ENCODE results near the gene HTRA3.

HTRA3 gene

DNA sequence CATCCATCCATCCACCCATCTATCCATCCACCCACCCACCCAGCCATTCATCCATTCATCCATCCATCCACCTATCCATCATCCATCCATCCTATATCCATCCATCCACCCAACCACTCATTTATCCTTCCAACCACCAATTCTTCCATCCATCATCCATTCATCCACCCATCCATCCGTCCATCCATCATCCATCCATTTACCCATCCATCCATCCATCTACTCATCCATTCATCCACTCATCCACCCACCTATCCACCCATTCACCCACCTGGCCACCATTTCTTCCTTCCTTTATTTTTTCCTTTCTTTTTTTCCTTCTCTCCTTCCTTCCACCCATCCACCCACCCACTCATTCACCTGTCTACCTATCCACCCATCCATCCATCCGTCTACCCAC lies 25.2 kb downstream of the HTRA3 start:
- H3K27me3 ChIP-seq (ENCODE audit: insufficient read depth, poor library complexity, severe bottlenecking): no peaks in the 10 kb centered on the region
- TF ChIP-seq CTCF (IDR thresholded peaks at IDR 0.05; ENCODE audit: insufficient read depth, low read length): no peak
- no peak for TF ChIP-seq REST (IDR thresholded peaks at IDR 0.05; ENCODE audit: insufficient replicate concordance, low read depth)
- no peak for TF ChIP-seq SPI1 (IDR thresholded peaks at IDR 0.05; ENCODE audit: borderline replicate concordance, low read depth)
- no peak for TF ChIP-seq POLR2AphosphoS5 (IDR thresholded peaks at IDR 0.05; ENCODE audit: low read depth)
- TF ChIP-seq GABPA (IDR thresholded peaks at IDR 0.05; ENCODE audit: low read depth): no peak
- DNase-seq (ENCODE audit: low read depth in 1 of 2, low spot score in 1 of 2): no peak
- no peak overlapping the region for H3K27ac ChIP-seq (replicated peaks)
- no peak overlapping the region for H3K4me3 ChIP-seq (replicated peaks; ENCODE audit: insufficient read depth, low read length)

- H3K4me3 ChIP-seq (replicated peaks; ENCODE audit: insufficient read depth, low read length): no peak overlapping the region
- no peaks in the 10 kb centered on the region for H3K27me3 ChIP-seq (ENCODE audit: insufficient read depth, poor library complexity, severe bottlenecking)
- TF ChIP-seq GABPA (IDR thresholded peaks at IDR 0.05; ENCODE audit: low read depth) (no peak), REST (IDR thresholded peaks at IDR 0.05; ENCODE audit: insufficient replicate concordance, low read depth) (no peak), SPI1 (IDR thresholded peaks at IDR 0.05; ENCODE audit: borderline replicate concordance, low read depth) (no peak), CTCF (IDR thresholded peaks at IDR 0.05; ENCODE audit: insufficient read depth, low read length) (no peak), POLR2AphosphoS5 (IDR thresholded peaks at IDR 0.05; ENCODE audit: low read depth) (no peak)
- H3K27ac ChIP-seq (replicated peaks): no peak overlapping the region
- DNase-seq (ENCODE audit: low read depth in 1 of 2, low spot score in 1 of 2): no peak
Observed at GRCh38 chr4:8295471-8295870, 25.9 kb downstream of the HTRA3 start.

DNA sequence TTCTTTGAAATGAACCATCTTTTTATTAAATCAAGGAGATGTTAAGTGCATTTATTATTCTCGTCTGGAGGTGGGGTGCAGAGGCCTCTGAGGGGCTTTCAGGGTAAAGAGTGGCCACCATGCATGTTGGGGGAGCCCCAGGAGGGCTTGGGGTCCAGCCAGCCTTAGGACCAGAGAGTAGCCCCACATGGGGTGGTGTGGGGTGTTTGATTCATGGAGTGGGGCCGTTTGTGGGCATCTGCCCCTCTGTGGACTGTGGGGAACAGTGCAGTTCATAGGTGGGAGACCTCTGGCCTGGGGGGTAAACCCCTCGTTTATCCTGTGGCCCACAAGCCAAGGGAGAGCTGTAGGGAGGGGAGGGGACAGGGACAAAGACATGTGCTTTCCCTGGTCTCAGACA lies 26.9 kb downstream of the HTRA3 start:
- Histone ChIP-seq H3K27me3 (ENCODE audit: insufficient read depth, poor library complexity, severe bottlenecking) (no peaks in the 10 kb centered on the region), H3K27ac (replicated peaks) (no peak overlapping the region), H3K4me3 (replicated peaks; ENCODE audit: insufficient read depth, low read length) (no peak overlapping the region)
- no peak for TF ChIP-seq REST (IDR thresholded peaks at IDR 0.05; ENCODE audit: insufficient replicate concordance, low read depth)
- no peak for TF ChIP-seq GABPA (IDR thresholded peaks at IDR 0.05; ENCODE audit: low read depth)
- TF ChIP-seq POLR2AphosphoS5 (IDR thresholded peaks at IDR 0.05; ENCODE audit: low read depth): no peak
- TF ChIP-seq CTCF (IDR thresholded peaks at IDR 0.05; ENCODE audit: insufficient read depth, low read length): no peak
- no peak for TF ChIP-seq SPI1 (IDR thresholded peaks at IDR 0.05; ENCODE audit: borderline replicate concordance, low read depth)
- no peak for DNase-seq (ENCODE audit: low read depth in 1 of 2, low spot score in 1 of 2)
